Spleen (tissue), 7 donors: ENCODE measurements around the gene FBXL12.

Experiments
- CTCF ChIP-seq, 11 experiments: fragments of 200-600 bp in 7 of 11; fragments of 450-650 bp in 4 of 11; sonication (generic) in 4 of 11; IDR thresholded peaks in 8 of 11; conservative IDR thresholded peaks in 3 of 11; 1 replicate in 7 of 11; 2 replicates in 4 of 11; pipeline versions ENCODE4 v1.4.0 to v1.8.0; 2016 to 2021; ENCODE audit warnings: antibody characterized with exemption in 11 of 11, inconsistent platforms in 4 of 11, mild to moderate bottlenecking in 1 of 11
- POLR2A ChIP-seq, 3 donors: fragments of 450-650 bp; IDR thresholded peaks; one replicate each; pipeline ENCODE4 v1.5.1; 2017; ENCODE audit warnings: antibody characterized with exemption in 3 of 3, mild to moderate bottlenecking in 1 of 3
- donor health status: DM: no; HTN: no; CAD: no; lungs with moderate emphysema.
- donor health status: DM: no; HTN: no; CAD: no.
- donor health status: DM: no; HTN: no; CAD: no.

DNA sequence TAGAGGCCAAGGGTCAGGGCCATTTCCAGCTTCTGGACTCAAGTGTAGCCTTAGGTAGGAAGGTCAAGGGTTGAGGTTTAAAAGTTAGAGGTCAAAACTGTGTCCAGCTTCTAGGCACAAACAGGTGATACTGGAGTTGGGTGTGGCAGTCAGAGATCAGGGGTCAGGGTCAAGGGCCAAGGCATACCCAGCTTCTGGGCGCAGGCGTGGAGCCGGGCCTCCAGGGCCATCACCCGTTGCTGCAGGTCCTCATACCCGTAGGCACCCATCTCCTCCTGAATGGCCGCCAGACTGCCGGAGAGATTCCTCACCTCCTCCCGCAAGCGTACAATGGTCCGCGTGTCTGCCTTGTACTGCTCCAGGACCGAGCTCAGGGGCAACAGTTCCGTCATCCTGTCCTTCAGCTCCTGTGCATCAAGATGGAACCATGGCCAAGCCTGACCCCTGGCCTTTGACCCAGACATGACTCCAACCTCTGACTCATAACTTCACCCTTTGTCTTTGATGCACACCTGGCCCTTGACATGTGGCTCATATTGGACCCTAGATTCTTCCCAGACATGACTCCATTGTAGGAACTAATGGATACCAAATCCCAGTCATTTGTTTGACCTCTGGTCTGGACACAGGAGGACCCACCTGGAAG lies 38.3 kb upstream of the FBXL12 start:
- no peak for TF ChIP-seq CTCF (IDR thresholded peaks at IDR 0.05 in 8 of 11, conservative IDR thresholded peaks at IDR 0.05 in 3 of 11)
- no peak for TF ChIP-seq POLR2A (IDR thresholded peaks at IDR 0.05)
